Gastroesophageal sphincter (tissue), 4 donors: ENCODE results near the gene RFX7. TPM values are rescaled to one million over a fixed set of nuclear protein-coding genes. Genes with fewer than 3 reads are reported as not detected.

ENCODE experiments used
- ATAC-seq: fragments of 150-250 bp; one replicate; pipeline ENCODE4 v1.9.1; 2016; ENCODE audit warnings: mild to moderate bottlenecking, moderate library complexity
- H3K27ac ChIP-seq, 4 donors: fragments of 200-600 bp; sonication (generic) in 3 of 4; 1 replicate in 3 of 4; 2 replicates in 1 of 4; pipeline ENCODE4 v1.5.1; 2016 to 2019
- H3K27me3 ChIP-seq: fragments of 200-600 bp; sonication (generic); one replicate; pipeline ENCODE4 v1.5.1; 2019
- H3K36me3 ChIP-seq, 2 donors: fragments of 200-600 bp; sonication (generic); one replicate each; pipeline ENCODE4 v1.5.1; 2019; ENCODE audit warnings: control low read depth in 1 of 2
- H3K4me1 ChIP-seq, 3 donors: fragments of 200-600 bp; sonication (generic); 1 replicate in 2 of 3; 2 replicates in 1 of 3; pipeline ENCODE4 v1.5.1; 2016 to 2019; ENCODE audit warnings: control low read depth in 2 of 3
- H3K4me3 ChIP-seq, 2 donors: fragments of 200-600 bp; sonication (generic); one replicate each; pipeline ENCODE4 v1.5.1; 2019; ENCODE audit warnings: mild to moderate bottlenecking in 1 of 2, moderate library complexity in 1 of 2
- H3K9me3 ChIP-seq, 3 donors: fragments of 200-600 bp; sonication (generic); one replicate each; pipeline ENCODE4 v1.5.1; 2017 to 2019; ENCODE audit warnings: control low read depth in 2 of 3
- CTCF ChIP-seq, 4 experiments: fragments of 200-600 bp in 2 of 4; fragments of 450-650 bp in 2 of 4; sonication (generic) in 1 of 4; IDR thresholded peaks; one replicate each; pipeline ENCODE4 v1.5.1; 2017 to 2019; ENCODE audit warnings: antibody characterized with exemption in 4 of 4, mild to moderate bottlenecking in 2 of 4, moderate library complexity in 2 of 4
- EP300 ChIP-seq: sonication (generic); formaldehyde crosslinking; IDR thresholded peaks from one replicate; pipeline ENCODE4 v1.6.1; 2017; ENCODE audit warnings: antibody characterized with exemption, mild to moderate bottlenecking
- POLR2A ChIP-seq, 2 donors: fragments of 450-650 bp; IDR thresholded peaks; one replicate each; pipeline ENCODE4 v1.6.1; 2017; ENCODE audit warnings: antibody characterized with exemption in 2 of 2, mild to moderate bottlenecking in 2 of 2, moderate library complexity in 1 of 2
- POLR2AphosphoS5 ChIP-seq: sonication (generic); formaldehyde crosslinking; IDR thresholded peaks from one replicate; pipeline ENCODE4 v1.6.1; 2017; ENCODE audit warnings: antibody characterized with exemption
- WGBS, 2 donors: methylation state at CpG; one replicate each; pipeline ENCODE4 v1.1.5; 2018; ENCODE audit warnings: low coverage in 1 of 2; 5-methylcytosine and 5-hydroxymethylcytosine counted together
- total RNA-seq, 4 donors: library from RNA; depleted of rRNA; stranded (reverse); fragments of >200 nt; gene quantifications; one replicate each; pipeline ENCODE4 v1.1.0, GENCODE V29; 2016

Gene RFX7
- total RNA-seq, 4 donors from 2014 or later: 5.9 to 8.7 (median 7.2) TPM

GRCh38 chr15:56254265-56254664, 10.6 kb upstream of the RFX7 start:
- Histone ChIP-seq H3K27ac (no peak overlapping the region), H3K4me1 (no peaks in the 10 kb centered on the region), H3K27me3 (peaks cover 7% of the 10 kb centered on the region), H3K36me3 (no peaks in the 10 kb centered on the region), H3K9me3 (peaks cover 0 to 11% (median 0%) of the 10 kb centered on the region in 3 donors), H3K4me3 (no peak overlapping the region)
- no peak for TF ChIP-seq EP300
- no peak for TF ChIP-seq POLR2A (IDR thresholded peaks at IDR 0.05)
- no peak for TF ChIP-seq POLR2AphosphoS5
- no peak for TF ChIP-seq CTCF (IDR thresholded peaks at IDR 0.05)
- no peak for ATAC-seq

GRCh38 chr15:56252386-56252785, 8.7 kb upstream of the RFX7 start:
- no peak for TF ChIP-seq POLR2AphosphoS5
- TF ChIP-seq POLR2A (IDR thresholded peaks at IDR 0.05): no peak
- no peak for TF ChIP-seq EP300
- TF ChIP-seq CTCF (IDR thresholded peaks at IDR 0.05): no peak
- 11 to 17% methylated on average over 2 of the region's 2 CpGs for WGBS, 2 donors
- H3K9me3 ChIP-seq: peaks cover 0 to under 1% (median 0%) of the 10 kb centered on the region in 3 donors
- no peak overlapping the region for H3K4me3 ChIP-seq
- no peak overlapping the region for H3K27ac ChIP-seq
- peaks cover 7% of the 10 kb centered on the region for H3K27me3 ChIP-seq
- no peak for ATAC-seq
- no peaks in the 10 kb centered on the region for H3K36me3 ChIP-seq
- H3K4me1 ChIP-seq: no peaks in the 10 kb centered on the region

GRCh38 chr15:56251315-56252095, 7.8 kb upstream of the RFX7 start:
- ATAC-seq: no peak
- WGBS, 2 donors: 89 to 100% methylated on average over 2 to 3 of the region's 4 CpGs
- H3K36me3 ChIP-seq: no peaks in the 10 kb centered on the region
- no peak overlapping the region for H3K4me3 ChIP-seq
- no peak overlapping the region for H3K27ac ChIP-seq
- peaks cover 7% of the 10 kb centered on the region for H3K27me3 ChIP-seq
- no peaks in the 10 kb centered on the region for H3K9me3 ChIP-seq
- TF ChIP-seq CTCF (IDR thresholded peaks at IDR 0.05) (no peak), POLR2A (IDR thresholded peaks at IDR 0.05) (no peak), POLR2AphosphoS5 (no peak), EP300 (no peak)
- H3K4me1 ChIP-seq: no peaks in the 10 kb centered on the region

GRCh38 chr15:56250626-56251025, 6.9 kb upstream of the RFX7 start:
- TF ChIP-seq POLR2A (IDR thresholded peaks at IDR 0.05): no peak
- no peak for TF ChIP-seq EP300
- TF ChIP-seq CTCF (IDR thresholded peaks at IDR 0.05): no peak
- no peak for TF ChIP-seq POLR2AphosphoS5
- Histone ChIP-seq H3K4me1 (peaks cover 0 to 6% (median 0%) of the 10 kb centered on the region in 3 donors), H3K4me3 (no peak overlapping the region), H3K27me3 (peaks cover 7% of the 10 kb centered on the region), H3K36me3 (no peaks in the 10 kb centered on the region), H3K27ac (no peak overlapping the region), H3K9me3 (no peaks in the 10 kb centered on the region)
- WGBS, 2 donors: 87 to 90% methylated on average over 1 of the region's 1 CpG
- no peak for ATAC-seq

- no peak overlapping the region for H3K27ac ChIP-seq
- ATAC-seq: no peak
These were observed 5.4 kb upstream of the RFX7 start for GRCh38 chr15:56249092-56249491.

More at GRCh38 chr15:56249092-56249491, 5.4 kb upstream of the RFX7 start:
- TF ChIP-seq EP300: no peak
- TF ChIP-seq POLR2A (IDR thresholded peaks at IDR 0.05): no peak
- no peak for TF ChIP-seq POLR2AphosphoS5
- TF ChIP-seq CTCF (IDR thresholded peaks at IDR 0.05): no peak
- Histone ChIP-seq H3K4me1 (peaks cover 0 to 22% (median 8%) of the 10 kb centered on the region in 3 donors), H3K36me3 (no peaks in the 10 kb centered on the region), H3K27me3 (peaks cover 7% of the 10 kb centered on the region), H3K4me3 (no peak overlapping the region), H3K9me3 (no peaks in the 10 kb centered on the region)
